Vagina (tissue), 2 donors: ENCODE results near the gene ST6GALNAC3.

Experiments used
- POLR2A ChIP-seq, 2 donors: fragments of 450-650 bp; IDR thresholded peaks; one replicate each; pipeline ENCODE4 v1.6.1; 2017; ENCODE audit warnings: antibody characterized with exemption in 2 of 2, mild to moderate bottlenecking in 2 of 2, moderate library complexity in 2 of 2
- TF ChIP-seq, protein P1 (sequence below), 3 experiments: fragments of 450-650 bp in 2 of 3; fragments of 200-600 bp in 1 of 3; sonication (generic) in 1 of 3; IDR thresholded peaks; one replicate each; pipeline ENCODE4 v1.5.1; 2017 to 2019; ENCODE audit warnings: antibody characterized with exemption in 3 of 3, mild to moderate bottlenecking in 2 of 3, moderate library complexity in 2 of 3

DNA sequence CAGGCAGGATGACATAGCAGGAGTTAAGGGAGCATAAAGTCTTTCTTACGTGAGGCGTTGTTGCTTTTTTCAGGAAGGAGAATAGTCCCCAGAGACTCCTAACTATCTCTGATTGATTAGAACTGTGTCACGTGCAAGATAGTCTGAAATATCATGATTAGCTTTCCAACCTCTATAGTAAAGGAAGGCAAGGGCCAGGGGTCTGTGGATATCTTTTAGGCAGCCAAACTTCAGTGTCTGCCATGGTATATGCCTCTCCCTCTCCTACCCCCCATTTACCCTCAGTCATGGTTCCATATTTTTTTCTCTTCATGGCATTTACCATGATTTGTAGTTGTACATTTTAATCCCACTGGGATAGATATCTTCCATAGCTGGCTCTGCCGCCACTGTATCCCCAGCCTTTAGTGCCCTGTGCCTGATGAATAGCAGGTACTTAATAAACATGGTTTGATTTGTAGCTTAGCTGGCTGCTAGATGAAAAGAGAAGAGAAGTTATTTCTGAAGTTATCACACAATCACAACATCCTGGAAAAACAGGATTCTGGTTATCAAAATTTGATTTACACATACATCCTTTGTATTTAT, 474.1 kb downstream of the ST6GALNAC3 start:
- TF ChIP-seq POLR2A (IDR thresholded peaks at IDR 0.05): no peak
- TF ChIP-seq, protein P1, sequence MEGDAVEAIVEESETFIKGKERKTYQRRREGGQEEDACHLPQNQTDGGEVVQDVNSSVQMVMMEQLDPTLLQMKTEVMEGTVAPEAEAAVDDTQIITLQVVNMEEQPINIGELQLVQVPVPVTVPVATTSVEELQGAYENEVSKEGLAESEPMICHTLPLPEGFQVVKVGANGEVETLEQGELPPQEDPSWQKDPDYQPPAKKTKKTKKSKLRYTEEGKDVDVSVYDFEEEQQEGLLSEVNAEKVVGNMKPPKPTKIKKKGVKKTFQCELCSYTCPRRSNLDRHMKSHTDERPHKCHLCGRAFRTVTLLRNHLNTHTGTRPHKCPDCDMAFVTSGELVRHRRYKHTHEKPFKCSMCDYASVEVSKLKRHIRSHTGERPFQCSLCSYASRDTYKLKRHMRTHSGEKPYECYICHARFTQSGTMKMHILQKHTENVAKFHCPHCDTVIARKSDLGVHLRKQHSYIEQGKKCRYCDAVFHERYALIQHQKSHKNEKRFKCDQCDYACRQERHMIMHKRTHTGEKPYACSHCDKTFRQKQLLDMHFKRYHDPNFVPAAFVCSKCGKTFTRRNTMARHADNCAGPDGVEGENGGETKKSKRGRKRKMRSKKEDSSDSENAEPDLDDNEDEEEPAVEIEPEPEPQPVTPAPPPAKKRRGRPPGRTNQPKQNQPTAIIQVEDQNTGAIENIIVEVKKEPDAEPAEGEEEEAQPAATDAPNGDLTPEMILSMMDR (IDR thresholded peaks at IDR 0.05): no peak
